ENCODE data around the gene PTPRN. TPM values are rescaled to one million over a fixed set of nuclear protein-coding genes. Genes with fewer than 3 reads are reported as not detected.

Gene PTPRN
- total RNA-seq, 2 experiments from 2014 or later, result 0.16 TPM; not detected in 1

Small RNAs within 50 kb of the gene (microRNA-seq; reads per million reads assigned to microRNA genes)
- not detected for gene MIR153-1

Other genes starting within 250 kb of the PTPRN start
- gene IHH, start 248.5 kb downstream of the PTPRN start, total RNA-seq, result not detected
- 10 to 100 TPM; 19.1 to 23.1 TPM for gene NHEJ1, start 148.6 kb downstream of the PTPRN start, total RNA-seq
- 1 to 10 TPM; 2.0 to 2.2 TPM for gene SLC23A3, start 139.4 kb downstream of the PTPRN start, total RNA-seq
- 10 to 100 TPM; 75.1 to 81.4 TPM for gene CNPPD1, start 132.5 kb downstream of the PTPRN start, total RNA-seq
- 100 to 1,000 TPM; 104 to 111 TPM for gene RETREG2, start 131.1 kb downstream of the PTPRN start, total RNA-seq
- 10 to 100 TPM; 57.0 to 59.5 TPM for gene ZFAND2B, start 102.6 kb downstream of the PTPRN start, total RNA-seq
- gene ABCB6, start 90.4 kb downstream of the PTPRN start, total RNA-seq, result 10 to 100 TPM; 11.6 to 11.9 TPM
- 10 to 100 TPM; 51.7 to 53.8 TPM for gene ATG9A, start 79.8 kb downstream of the PTPRN start, total RNA-seq
- gene ANKZF1, start 79.6 kb downstream of the PTPRN start, total RNA-seq, result 100 to 1,000 TPM; 106 to 114 TPM
- gene GLB1L, start 64.0 kb downstream of the PTPRN start, total RNA-seq, result 1 to 10 TPM; 3.4 to 4.0 TPM
- 10 to 100 TPM; 31.2 to 31.5 TPM for gene STK16, start 63.9 kb downstream of the PTPRN start, total RNA-seq
- gene TUBA4B, start 56.2 kb downstream of the PTPRN start, total RNA-seq, result not detected
- gene TUBA4A, start 55.5 kb downstream of the PTPRN start, total RNA-seq, result 100 to 1,000 TPM; 286 to 292 TPM
- gene DNAJB2, start 30.0 kb downstream of the PTPRN start, total RNA-seq, result 10 to 100 TPM; 43.5 to 51.1 TPM
- gene RESP18, start 23.3 kb upstream of the PTPRN start, total RNA-seq, result not detected
- 10 to 100 TPM; 58.1 to 59.7 TPM for gene DNPEP, start 78.5 kb upstream of the PTPRN start, total RNA-seq
- gene DES, start 109.0 kb upstream of the PTPRN start, total RNA-seq, result not detected
- gene SPEG, start 125.4 kb upstream of the PTPRN start, total RNA-seq, result 10 to 100 TPM; 10.8 to 11.6 TPM
- 10 to 100 TPM; 37.8 to 41.2 TPM for gene GMPPA, start 189.5 kb upstream of the PTPRN start, total RNA-seq
- not detected for gene ASIC4, start 205.1 kb upstream of the PTPRN start, total RNA-seq
- 1 to 10 TPM; 7.1 to 7.3 TPM for gene CHPF, start 234.4 kb upstream of the PTPRN start, total RNA-seq
- gene TMEM198, start 234.6 kb upstream of the PTPRN start, total RNA-seq, result under 1 TPM; 0.47 to 0.60 TPM

Data from activated CD8-positive, alpha-beta T cell treated with anti-CD3 and anti-CD28 coated beads, Interleukin-2, amount 10 ng/mL, durations not matched to agents 7 days and 5 days (primary cell).